ENCODE data around the gene MIOS.
A peak's percentile ranks its signal among the peaks of the same experiment; 100 is the strongest.

The MIOS gene

GRCh38 chr7:7583731-7584130, 17.0 kb downstream of the MIOS start:
- DNase-seq (ENCODE audit: low spot score), result no peak

DNA sequence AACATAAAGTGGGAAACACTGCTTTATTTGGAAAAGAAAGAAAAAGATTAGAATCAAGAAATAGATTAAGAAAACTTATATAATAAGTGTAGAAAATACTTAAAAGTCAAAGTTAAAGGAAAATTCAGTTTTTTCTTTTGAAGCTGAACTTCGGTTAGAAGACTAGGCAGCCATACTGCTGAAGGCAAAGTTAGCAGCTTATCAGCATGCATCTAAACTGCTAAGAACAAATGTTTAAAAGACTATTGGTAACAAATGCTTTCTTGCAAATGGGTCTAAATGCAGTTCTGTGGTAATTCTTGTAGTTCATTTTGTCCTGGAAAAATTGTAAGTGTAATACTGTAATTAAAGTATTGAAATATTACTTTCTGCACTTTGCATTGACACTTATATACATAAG, 18.0 kb downstream of the MIOS start:
- no peak for DNase-seq (ENCODE audit: low spot score)

DNA sequence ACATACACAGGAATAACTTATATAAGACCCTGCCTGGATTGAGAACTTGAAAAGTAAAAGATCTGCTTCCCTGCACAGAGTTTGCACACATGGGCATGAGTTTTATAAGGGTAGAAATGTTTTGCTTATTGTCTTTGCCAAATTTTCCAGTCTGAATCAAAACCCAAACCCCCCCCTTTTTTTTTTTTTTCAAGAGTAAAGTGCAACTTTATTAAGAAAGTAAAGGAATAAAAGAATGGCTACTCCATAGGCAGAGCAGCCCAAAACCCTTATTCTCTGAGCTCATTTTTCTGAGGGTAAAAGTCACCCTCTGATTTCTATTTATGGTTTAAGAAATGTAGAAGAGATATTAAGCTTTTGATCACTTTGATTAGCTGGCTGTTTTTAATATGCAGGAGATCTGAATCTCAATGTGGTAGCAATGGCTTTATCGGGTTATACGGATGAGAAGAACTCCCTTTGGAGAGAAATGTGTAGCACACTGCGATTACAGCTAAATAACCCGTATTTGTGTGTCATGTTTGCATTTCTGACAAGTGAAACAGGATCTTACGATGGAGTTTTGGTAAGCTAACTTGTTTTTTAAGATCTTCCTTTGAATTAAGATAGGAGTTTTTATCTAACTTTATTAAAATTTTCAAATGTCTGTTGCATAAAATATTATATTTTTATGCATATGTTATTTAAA, 18.7 kb downstream of the MIOS start:
- no peak for DNase-seq (ENCODE audit: low spot score)

DNA sequence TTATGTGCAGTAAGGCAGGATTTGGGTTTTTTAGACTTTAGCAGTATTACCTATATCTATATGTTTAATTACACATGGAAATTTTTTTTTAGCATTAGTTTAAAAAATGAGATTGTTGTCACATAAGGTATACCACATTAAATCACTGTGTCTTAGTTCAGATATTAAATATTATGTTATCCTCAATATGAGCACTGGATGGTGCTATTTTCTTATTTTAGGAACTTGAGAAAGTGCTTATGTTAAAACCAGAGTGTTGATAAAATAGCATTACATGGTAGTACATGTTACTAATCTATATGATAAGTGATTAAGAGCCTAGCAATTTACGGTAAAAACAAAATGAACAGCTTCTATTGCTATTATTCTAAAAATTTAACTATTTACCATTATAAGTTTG, 28.8 kb downstream of the MIOS start:
- peak; percentile 38 for DNase-seq (ENCODE audit: low spot score)

- no peak for DNase-seq (ENCODE audit: low spot score)
Measured at GRCh38 chr7:7596176-7596575, 29.5 kb downstream of the MIOS start.

- no peak for DNase-seq (ENCODE audit: low spot score)
Measured at GRCh38 chr7:7607010-7607409, 40.3 kb downstream of the MIOS start.

DNA sequence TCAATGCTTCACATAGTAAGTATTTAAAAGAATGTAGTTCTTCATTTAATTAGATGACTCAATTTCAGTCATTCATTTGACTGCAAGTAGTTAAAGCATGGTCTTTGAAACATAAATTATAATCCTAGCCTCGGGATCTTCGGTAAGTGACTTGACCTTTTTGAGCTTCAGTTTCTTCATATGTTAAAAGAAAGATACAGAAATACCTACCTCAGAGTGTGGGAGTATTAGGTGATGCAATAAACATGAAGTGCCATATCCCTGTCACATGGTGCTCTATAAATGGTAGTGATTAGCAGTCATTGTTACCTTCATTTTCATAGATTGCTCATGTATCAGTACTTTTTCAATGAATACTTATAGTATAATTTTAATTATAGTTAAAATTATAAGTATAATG, 42.6 kb downstream of the MIOS start:
- DNase-seq (ENCODE audit: low spot score), result no peak

GRCh38 chr7:7612519-7612918, 45.8 kb downstream of the MIOS start:
- no peak for DNase-seq (ENCODE audit: low spot score)

DNA sequence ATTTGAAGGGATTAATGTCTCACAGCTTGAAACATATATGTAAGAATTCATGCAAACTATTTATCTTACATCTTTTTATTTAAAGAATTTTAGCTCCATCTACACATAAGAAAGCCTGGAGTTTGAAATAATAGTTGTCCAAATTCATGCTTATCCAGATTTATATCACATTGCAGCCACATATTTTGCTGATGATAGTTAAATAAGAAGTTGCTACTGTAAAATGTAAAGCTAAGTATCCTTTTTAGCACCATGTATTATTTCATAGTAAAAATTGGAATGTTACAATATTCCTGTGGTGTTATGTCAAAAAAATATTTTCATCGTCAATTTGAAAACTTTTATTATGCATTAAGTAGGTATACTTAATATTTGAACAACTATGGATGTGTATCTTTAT, 46.5 kb downstream of the MIOS start:
- no peak for DNase-seq (ENCODE audit: low spot score)

DNA sequence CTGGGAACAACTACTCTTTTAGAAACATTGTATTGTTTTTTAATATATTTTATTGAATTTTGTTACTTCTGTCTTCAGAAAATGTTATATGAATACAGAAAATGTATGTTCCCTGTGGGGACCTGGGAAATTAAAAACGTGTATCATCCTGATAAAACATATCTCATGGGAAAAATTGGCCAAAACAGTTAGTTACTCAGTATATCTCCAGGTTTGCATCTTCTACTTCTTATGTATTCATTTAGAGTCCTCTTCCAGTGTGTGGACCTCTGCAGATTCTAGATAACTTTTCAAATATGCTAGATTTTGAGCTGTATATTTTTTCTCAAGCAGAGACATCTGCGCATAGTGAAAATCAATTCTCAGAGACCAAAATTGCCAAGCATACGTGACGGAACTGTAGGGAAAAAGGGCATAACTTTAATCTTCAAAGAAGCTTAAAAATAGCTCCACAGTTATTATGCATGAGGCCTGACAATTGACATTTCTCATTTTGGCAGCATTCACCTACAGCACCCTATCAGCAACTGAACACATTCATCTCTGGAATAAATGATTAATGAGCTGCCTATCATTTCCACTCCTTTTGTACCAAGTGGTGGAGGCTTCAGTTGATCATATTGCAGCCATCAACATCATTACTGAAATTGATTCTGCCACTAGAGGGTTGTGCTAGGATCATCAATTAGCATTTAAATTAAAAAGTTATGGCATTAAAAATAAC, 47.5 kb downstream of the MIOS start:
- no peak for DNase-seq (ENCODE audit: low spot score)

GRCh38 chr7:7617550-7617949, 50.9 kb downstream of the MIOS start:
- no peak for DNase-seq (ENCODE audit: low spot score)

DNA sequence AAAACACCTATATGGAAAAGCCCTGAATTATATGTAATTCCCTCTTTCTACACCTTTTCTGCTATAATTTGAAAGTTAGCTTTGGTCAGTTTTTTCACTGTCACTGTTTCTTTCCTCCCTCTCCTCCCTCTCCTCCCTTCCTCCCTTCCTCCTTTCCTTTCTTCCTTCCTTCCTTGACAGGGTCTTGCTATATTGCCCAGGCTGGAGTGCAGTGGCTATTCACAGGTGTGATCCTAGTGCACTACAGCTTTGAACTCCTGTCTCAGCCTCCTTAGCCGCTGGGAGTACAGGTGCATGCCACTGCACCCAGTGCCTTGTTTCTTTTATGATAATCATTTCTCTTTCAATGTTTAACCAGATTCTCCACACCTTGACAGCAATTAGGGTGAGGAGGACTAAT, 51.7 kb downstream of the MIOS start:
- DNase-seq (ENCODE audit: low spot score), result no peak

DNA sequence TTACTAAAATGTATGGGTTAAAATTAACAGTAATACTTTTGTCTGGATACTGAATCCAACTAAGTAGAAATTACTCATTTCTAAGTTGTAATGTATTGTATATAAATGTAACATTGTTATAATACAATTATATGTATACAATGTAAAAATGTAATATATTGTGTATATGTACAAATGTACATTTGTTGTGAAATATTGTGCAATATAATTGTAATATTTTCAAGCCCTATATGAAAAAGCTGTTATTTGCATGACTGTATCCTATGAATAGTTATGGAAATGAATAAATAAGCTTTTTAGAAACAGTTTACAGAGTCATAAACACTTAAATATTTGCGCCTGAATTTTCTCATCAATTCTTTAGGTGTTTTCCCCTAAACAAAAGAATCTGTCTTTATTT, 53.6 kb downstream of the MIOS start:
- DNase-seq (ENCODE audit: low spot score), result no peak

- DNase-seq (ENCODE audit: low spot score), result no peak
Measured at GRCh38 chr7:7620644-7621210, 54.0 kb downstream of the MIOS start.

GRCh38 chr7:7628476-7628875, 61.8 kb downstream of the MIOS start:
- DNase-seq (ENCODE audit: low spot score), result no peak

DNA sequence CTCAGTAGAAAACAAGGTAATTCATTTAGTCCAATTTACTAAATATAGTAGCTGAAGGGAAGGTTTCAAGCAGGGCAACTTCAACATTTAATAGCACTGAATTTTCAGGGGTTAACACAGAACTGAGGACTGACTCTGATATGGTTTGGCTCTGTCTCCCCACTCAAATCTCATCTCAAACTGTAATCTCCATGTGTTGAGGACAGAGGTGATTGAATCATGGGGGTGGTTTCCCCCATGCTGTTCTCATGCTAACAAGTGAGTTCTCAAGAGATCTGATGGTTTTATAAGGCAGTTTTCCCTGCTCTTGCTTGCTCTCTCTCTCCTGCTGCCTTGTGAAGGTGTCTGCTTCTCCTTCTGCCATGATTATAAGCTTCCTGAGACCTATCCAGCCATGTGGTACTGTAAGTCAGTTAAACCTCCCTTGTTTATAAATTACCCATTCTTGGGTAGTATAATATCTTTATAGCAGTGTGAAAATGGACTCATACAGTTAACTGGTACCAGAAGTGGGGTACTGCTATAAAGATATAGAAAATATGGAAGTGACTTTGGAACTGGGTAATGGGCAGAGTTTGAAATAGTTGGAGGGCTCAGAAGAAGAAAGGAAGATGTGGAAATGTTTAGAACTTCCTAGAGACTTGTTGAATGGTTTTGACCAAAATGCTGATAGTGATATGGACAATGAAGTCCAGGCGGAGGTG, 64.1 kb downstream of the MIOS start:
- no peak for DNase-seq (ENCODE audit: low spot score)

DNA sequence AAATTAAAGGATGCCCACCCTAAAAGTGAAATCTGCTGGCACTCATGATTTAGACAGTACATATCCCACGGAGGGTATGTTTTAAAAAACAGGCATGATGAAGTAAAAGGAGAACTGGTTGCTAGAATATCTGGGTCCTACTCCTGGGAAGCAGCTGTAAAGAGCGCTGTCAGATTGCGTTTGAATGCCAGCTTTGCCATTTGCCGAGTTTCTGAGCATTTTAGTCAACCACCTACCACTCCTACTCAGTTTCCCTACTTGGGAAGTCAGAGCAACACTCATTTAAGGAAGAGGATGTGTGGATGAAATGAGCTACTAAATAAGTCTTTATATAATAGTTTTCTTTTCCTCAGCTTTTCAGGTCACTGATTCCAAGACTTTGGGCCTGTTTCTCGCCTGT, 72.7 kb downstream of the MIOS start:
- DNase-seq (ENCODE audit: low spot score), result no peak

- peak; percentile 50 for DNase-seq (ENCODE audit: low spot score)
Measured at GRCh38 chr7:7639847-7640220, 73.2 kb downstream of the MIOS start.

GRCh38 chr7:7640221-7641128, 73.8 kb downstream of the MIOS start, which contains the start of gene UMAD1:
Gene UMAD1 (plus strand): TSS chr7:7640752. CDS start chr7:7673372, 32,620 bp downstream.
- DNase-seq (ENCODE audit: low spot score), result peak; percentile 98

- DNase-seq (ENCODE audit: low spot score), result no peak
Measured at GRCh38 chr7:7641129-7641663, 74.5 kb downstream of the MIOS start.

GRCh38 chr7:7642081-7642480, 75.4 kb downstream of the MIOS start:
- DNase-seq (ENCODE audit: low spot score), result no peak

Data from CD4-positive, alpha-beta T cell treated with Interleukin-15 for 4 hours (primary cell).